SU-DHL-6 (cell line): ENCODE results near the gene MAPT.

Source experiments
- EZH2phosphoT487 ChIP-seq: fragments of 200-600 bp; sonication (generic), shearing (Covaris generic); conservative IDR thresholded peaks from 2 replicates; pipeline ENCODE4 v1.6.1; 2018; ENCODE audit warnings: mild to moderate bottlenecking, antibody characterized with exemption, low read length, moderate library complexity, mixed read lengths
- TF ChIP-seq, protein P1 (sequence below): fragments of 200-600 bp; sonication (generic); IDR thresholded peaks from one replicate; pipeline ENCODE4 v1.5.1; 2017; ENCODE audit warnings: antibody characterized with exemption, mild to moderate bottlenecking, low read length, moderate library complexity; ENCODE audit not compliant: insufficient read depth, poor library complexity, severe bottlenecking

- TF ChIP-seq, protein P1, sequence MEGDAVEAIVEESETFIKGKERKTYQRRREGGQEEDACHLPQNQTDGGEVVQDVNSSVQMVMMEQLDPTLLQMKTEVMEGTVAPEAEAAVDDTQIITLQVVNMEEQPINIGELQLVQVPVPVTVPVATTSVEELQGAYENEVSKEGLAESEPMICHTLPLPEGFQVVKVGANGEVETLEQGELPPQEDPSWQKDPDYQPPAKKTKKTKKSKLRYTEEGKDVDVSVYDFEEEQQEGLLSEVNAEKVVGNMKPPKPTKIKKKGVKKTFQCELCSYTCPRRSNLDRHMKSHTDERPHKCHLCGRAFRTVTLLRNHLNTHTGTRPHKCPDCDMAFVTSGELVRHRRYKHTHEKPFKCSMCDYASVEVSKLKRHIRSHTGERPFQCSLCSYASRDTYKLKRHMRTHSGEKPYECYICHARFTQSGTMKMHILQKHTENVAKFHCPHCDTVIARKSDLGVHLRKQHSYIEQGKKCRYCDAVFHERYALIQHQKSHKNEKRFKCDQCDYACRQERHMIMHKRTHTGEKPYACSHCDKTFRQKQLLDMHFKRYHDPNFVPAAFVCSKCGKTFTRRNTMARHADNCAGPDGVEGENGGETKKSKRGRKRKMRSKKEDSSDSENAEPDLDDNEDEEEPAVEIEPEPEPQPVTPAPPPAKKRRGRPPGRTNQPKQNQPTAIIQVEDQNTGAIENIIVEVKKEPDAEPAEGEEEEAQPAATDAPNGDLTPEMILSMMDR = no peak
- TF ChIP-seq EZH2phosphoT487 = no peak
Observed at GRCh38 chr17:45846646-45847045, 47.7 kb upstream of the MAPT start.
